DND-41 (cell line): Measurements from ENCODE around the gene NINJ1.

Experiments used
- ATAC-seq: fragments of 200-7000 bp; cut with Tn5 transposase; 3 replicates; pipeline ENCODE4 v1.9.1; 2021; ENCODE audit warnings: low read depth; ENCODE audit not compliant: insufficient read depth
- DNase-seq: peaks from one replicate; pipeline ENCODE4 v3.0.0-alpha.2; 2020
- H2AFZ ChIP-seq: 2 replicates; pipeline ENCODE4 v1.6.0; 2012; ENCODE audit warnings: low read depth, low read length
- H3K27ac ChIP-seq: 2 replicates; pipeline ENCODE4 v1.5.1; 2012; ENCODE audit warnings: low read length, inconsistent platforms
- H3K27me3 ChIP-seq: fragments of 200-600 bp; sonication (generic); 2 replicates; pipeline ENCODE4 v1.6.0; 2012; ENCODE audit warnings: low read length, mild to moderate bottlenecking, inconsistent platforms; ENCODE audit not compliant: insufficient read depth, poor library complexity
- H3K36me3 ChIP-seq: 2 replicates; pipeline ENCODE4 v1.5.1; 2012; ENCODE audit warnings: low read length, inconsistent platforms; ENCODE audit not compliant: insufficient read depth
- H3K4me1 ChIP-seq: 2 replicates; pipeline ENCODE4 v1.5.1; 2012; ENCODE audit warnings: mild to moderate bottlenecking, low read length; ENCODE audit not compliant: insufficient read depth
- H3K4me2 ChIP-seq: 2 replicates; pipeline ENCODE4 v1.6.0; 2012; ENCODE audit warnings: mild to moderate bottlenecking, moderate library complexity, low read length, inconsistent platforms; ENCODE audit not compliant: insufficient read depth
- H3K4me3 ChIP-seq, 2 experiments: fragments of 200-600 bp in 1 of 2; shearing (Covaris generic) in 1 of 2; 2 replicates each; pipeline ENCODE4 v1.5.1; 2012 to 2016; ENCODE audit warnings: inconsistent platforms in 2 of 2, low read length in 2 of 2, mild to moderate bottlenecking in 2 of 2, low read depth in 1 of 2, moderate library complexity in 1 of 2
- H3K79me2 ChIP-seq: 2 replicates; pipeline ENCODE4 v1.6.0; 2012; ENCODE audit warnings: low read length, inconsistent platforms; ENCODE audit not compliant: insufficient read depth
- H3K9ac ChIP-seq: 2 replicates; pipeline ENCODE4 v1.6.0; 2012; ENCODE audit warnings: low read depth, mild to moderate bottlenecking, inconsistent platforms, low read length, moderate library complexity
- H3K9me3 ChIP-seq: 2 replicates; pipeline ENCODE4 v1.5.1; 2012; ENCODE audit warnings: low read length, moderate library complexity, mild to moderate bottlenecking, inconsistent platforms; ENCODE audit not compliant: insufficient read depth, severe bottlenecking
- H4K20me1 ChIP-seq: 2 replicates; pipeline ENCODE4 v1.6.0; 2012; ENCODE audit warnings: low read length; ENCODE audit not compliant: insufficient read depth
- EZH2 ChIP-seq: IDR thresholded peaks from 3 replicates; pipeline ENCODE4 v1.6.1; 2012; ENCODE audit warnings: borderline replicate concordance, low read depth, mild to moderate bottlenecking, moderate library complexity, low read length, inconsistent platforms; ENCODE audit not compliant: severe bottlenecking
- TF ChIP-seq, protein P1 (sequence below): IDR thresholded peaks from 2 replicates; pipeline ENCODE4 v1.5.1; 2012; ENCODE audit warnings: borderline replicate concordance, low read length, moderate library complexity, mild to moderate bottlenecking; ENCODE audit not compliant: poor library complexity, severe bottlenecking; ENCODE audit errors: extremely low read depth

The NINJ1 gene

DNA sequence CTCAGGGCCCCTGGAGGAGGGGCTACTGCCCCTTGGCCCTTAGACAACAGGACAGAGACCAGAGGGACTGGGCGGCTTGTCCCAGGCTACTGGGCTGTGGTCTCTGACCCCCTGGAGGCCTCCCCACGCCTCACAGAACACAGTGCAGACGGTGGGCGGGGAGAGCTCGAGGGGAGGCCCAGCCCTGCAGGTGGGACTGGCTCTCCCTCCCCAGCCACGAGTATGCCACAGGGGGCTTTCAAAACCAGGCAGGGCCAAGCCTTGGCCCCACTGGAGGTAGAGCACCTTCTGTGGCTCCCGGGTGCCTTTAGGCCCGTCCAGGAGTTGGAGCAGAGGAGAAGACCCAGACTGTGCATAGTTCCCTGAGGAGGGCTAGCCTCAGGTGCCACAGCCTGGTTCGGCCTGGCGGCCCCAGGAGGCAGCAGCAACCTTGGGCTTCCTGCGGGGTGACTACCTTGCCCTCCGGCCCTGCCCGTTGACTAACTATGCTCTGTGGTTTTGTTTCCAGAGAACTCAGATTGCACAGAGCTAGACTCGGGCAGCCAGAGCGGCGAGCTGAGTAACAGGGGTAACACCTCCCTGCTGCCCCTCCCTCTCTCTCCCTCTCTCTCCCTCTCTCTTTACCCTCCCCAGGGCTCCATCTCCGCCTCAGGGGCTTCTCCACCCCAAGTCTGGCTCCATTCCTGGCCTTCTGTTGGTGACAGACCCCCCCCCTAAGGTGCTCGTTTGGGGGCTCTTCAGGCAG is 22.5 kb downstream of the NINJ1 start:
- H3K9me3 ChIP-seq: no peaks in the 10 kb centered on the region
- 0 out of 2 replicates have a peak, but pooled peaks cover 4% of the 10 kb centered on the region for H4K20me1 ChIP-seq
- DNase-seq (no peak), ATAC-seq (no peak)
- no peaks in the 10 kb centered on the region for H3K4me1 ChIP-seq
- H3K27me3 ChIP-seq: no peaks in the 10 kb centered on the region
- no peak overlapping the region for H3K4me2 ChIP-seq
- no peak overlapping the region for H3K4me3 ChIP-seq
- H3K9ac ChIP-seq: no peak overlapping the region
- TF ChIP-seq, protein P1, sequence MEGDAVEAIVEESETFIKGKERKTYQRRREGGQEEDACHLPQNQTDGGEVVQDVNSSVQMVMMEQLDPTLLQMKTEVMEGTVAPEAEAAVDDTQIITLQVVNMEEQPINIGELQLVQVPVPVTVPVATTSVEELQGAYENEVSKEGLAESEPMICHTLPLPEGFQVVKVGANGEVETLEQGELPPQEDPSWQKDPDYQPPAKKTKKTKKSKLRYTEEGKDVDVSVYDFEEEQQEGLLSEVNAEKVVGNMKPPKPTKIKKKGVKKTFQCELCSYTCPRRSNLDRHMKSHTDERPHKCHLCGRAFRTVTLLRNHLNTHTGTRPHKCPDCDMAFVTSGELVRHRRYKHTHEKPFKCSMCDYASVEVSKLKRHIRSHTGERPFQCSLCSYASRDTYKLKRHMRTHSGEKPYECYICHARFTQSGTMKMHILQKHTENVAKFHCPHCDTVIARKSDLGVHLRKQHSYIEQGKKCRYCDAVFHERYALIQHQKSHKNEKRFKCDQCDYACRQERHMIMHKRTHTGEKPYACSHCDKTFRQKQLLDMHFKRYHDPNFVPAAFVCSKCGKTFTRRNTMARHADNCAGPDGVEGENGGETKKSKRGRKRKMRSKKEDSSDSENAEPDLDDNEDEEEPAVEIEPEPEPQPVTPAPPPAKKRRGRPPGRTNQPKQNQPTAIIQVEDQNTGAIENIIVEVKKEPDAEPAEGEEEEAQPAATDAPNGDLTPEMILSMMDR: no peak
- no peak for TF ChIP-seq EZH2
- no peak overlapping the region for H2AFZ ChIP-seq
- H3K27ac ChIP-seq: no peak overlapping the region
- no peaks in the 10 kb centered on the region for H3K79me2 ChIP-seq
- peaks cover 10% of the 10 kb centered on the region for H3K36me3 ChIP-seq

DNA sequence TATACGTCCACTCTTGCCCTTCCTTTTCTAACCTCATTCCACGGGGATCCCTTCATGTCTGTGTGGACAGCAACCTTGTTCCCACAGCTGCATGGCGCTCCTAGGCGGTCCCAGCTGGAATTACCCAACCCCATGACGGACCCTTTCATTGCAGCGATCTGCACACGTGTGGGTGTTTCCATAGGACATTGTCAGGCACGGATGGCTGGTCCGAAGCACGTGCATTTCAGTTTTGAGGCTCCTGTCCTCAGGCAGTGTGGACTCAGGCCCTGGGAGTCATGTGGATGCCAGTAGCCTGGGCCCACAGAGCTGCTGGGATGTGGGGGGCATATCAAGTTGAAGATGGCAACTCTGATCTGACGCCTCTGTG is 23.1 kb downstream of the NINJ1 start:
- Histone ChIP-seq H3K9ac (no peak overlapping the region), H3K27ac (no peak overlapping the region)

DNA sequence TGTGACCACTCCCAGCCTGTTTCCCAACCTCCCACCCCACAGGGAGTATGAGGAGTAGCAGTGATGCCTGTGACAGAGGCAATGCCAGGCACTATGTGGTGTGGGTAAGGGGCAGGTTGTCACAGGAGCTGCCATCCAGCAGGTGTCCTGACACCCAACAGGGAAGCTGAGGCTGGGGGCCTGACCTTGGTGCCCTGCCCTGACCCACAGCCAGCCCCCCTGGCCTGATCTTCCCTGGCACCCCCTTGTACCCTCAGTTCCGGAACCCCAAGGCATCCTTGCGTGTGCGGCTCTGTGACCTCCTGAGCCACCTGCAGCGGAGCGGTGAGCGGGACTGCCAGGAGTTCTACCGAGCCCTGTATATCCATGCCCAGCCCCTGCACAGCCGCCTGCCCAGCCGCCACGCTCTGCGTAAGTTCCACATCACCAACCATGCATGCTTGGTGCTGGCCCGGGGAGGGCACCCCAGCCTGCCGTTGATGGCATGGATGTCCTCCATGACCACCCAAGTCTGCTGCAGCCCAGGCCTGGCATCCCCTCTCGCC is 23.7 kb downstream of the NINJ1 start:
- Histone ChIP-seq H3K79me2 (no peaks in the 10 kb centered on the region), H3K36me3 (peaks cover 10% of the 10 kb centered on the region), H3K27ac (no peak overlapping the region), H4K20me1 (0 out of 2 replicates have a peak, but pooled peaks cover 4% of the 10 kb centered on the region), H3K9ac (no peak overlapping the region), H3K4me3 (no peak overlapping the region), H2AFZ (no peak overlapping the region), H3K4me2 (no peak overlapping the region), H3K4me1 (no peaks in the 10 kb centered on the region), H3K9me3 (no peaks in the 10 kb centered on the region), H3K27me3 (no peaks in the 10 kb centered on the region)
- ATAC-seq: no peak
- DNase-seq: no peak
- no peak for TF ChIP-seq EZH2
- TF ChIP-seq, protein P1: no peak

More for the DNA sequence above, 23.1 kb downstream of the NINJ1 start:
- Histone ChIP-seq H3K4me1 (no peaks in the 10 kb centered on the region), H2AFZ (no peak overlapping the region), H3K4me3 (no peak overlapping the region), H3K27me3 (no peaks in the 10 kb centered on the region), H4K20me1 (0 out of 2 replicates have a peak, but pooled peaks cover 4% of the 10 kb centered on the region), H3K4me2 (no peak overlapping the region), H3K79me2 (no peaks in the 10 kb centered on the region), H3K9me3 (no peaks in the 10 kb centered on the region), H3K36me3 (peaks cover 10% of the 10 kb centered on the region)
- ATAC-seq: no peak
- TF ChIP-seq, protein P1: no peak
- TF ChIP-seq EZH2: no peak
- no peak for DNase-seq
